Measurements from ENCODE around the gene UGT1A8.
"Not testable (repeated sequence)": the region's sequence is repeated elsewhere in the genome, so short reads cannot be mapped to it uniquely, and the experiment has no call there.

UGT1A8 gene

GRCh38 chr2:233689031-233689430 lies 71.6 kb downstream of the UGT1A8 start:
- DNase-seq, result no peak

GRCh38 chr2:233689501-233689900 lies 72.1 kb downstream of the UGT1A8 start:
- DNase-seq, result no peak

GRCh38 chr2:233690444-233690843 lies 73.0 kb downstream of the UGT1A8 start:
- DNase-seq, result no peak

GRCh38 chr2:233691443-233692433 lies 74.3 kb downstream of the UGT1A8 start:
- no peak for DNase-seq

GRCh38 chr2:233692648-233693047 lies 75.2 kb downstream of the UGT1A8 start, which contains the start of gene UGT1A6:
Gene UGT1A6 (plus strand): TSS chr2:233692890. CDS start chr2:233693005, 115 bp downstream.
- no peak for DNase-seq

GRCh38 chr2:233693963-233694362 lies 76.5 kb downstream of the UGT1A8 start:
- no peak for DNase-seq

- no peak for DNase-seq
These were observed 81.3 kb downstream of the UGT1A8 start for GRCh38 chr2:233698740-233699139.

GRCh38 chr2:233699424-233700027 lies 82.1 kb downstream of the UGT1A8 start:
- DNase-seq, result no peak

- no peak for DNase-seq
These were observed 82.7 kb downstream of the UGT1A8 start for GRCh38 chr2:233700028-233700635.

- not testable (repeated sequence) for DNase-seq
These were observed 83.4 kb downstream of the UGT1A8 start for GRCh38 chr2:233700842-233701241.

GRCh38 chr2:233702238-233702637 lies 84.8 kb downstream of the UGT1A8 start:
- DNase-seq, result no peak

- no peak for DNase-seq
These were observed 88.6 kb downstream of the UGT1A8 start for GRCh38 chr2:233705911-233706506.

GRCh38 chr2:233706720-233707119 lies 89.3 kb downstream of the UGT1A8 start:
- no peak for DNase-seq

- DNase-seq, result no peak
These were observed 90.7 kb downstream of the UGT1A8 start for GRCh38 chr2:233707940-233708644.

- no peak for DNase-seq
These were observed 91.5 kb downstream of the UGT1A8 start for GRCh38 chr2:233708942-233709341.

GRCh38 chr2:233711312-233712008 lies 94.0 kb downstream of the UGT1A8 start:
- DNase-seq, result peak; percentile 17

- DNase-seq, result no peak
These were observed 95.3 kb downstream of the UGT1A8 start, which contains the start of gene UGT1A5 for GRCh38 chr2:233712611-233713261. Gene UGT1A5 (plus strand): TSS chr2:233712907. CDS start chr2:233712992, 85 bp downstream.

- DNase-seq, result no peak
These were observed 95.8 kb downstream of the UGT1A8 start for GRCh38 chr2:233713262-233713615.

GRCh38 chr2:233714121-233714520 lies 96.7 kb downstream of the UGT1A8 start:
- no peak for DNase-seq

- no peak for DNase-seq
These were observed 101.1 kb downstream of the UGT1A8 start, which contains the start of gene UGT1A4 for GRCh38 chr2:233718552-233718951. Gene UGT1A4 (plus strand): TSS chr2:233718736. CDS start chr2:233718821, 85 bp downstream.

- no peak for DNase-seq
These were observed 111.4 kb downstream of the UGT1A8 start, which contains the start of gene UGT1A3 for GRCh38 chr2:233728723-233729301. Gene UGT1A3 (plus strand): TSS chr2:233729042. CDS start chr2:233729127, 85 bp downstream.

All from central memory CD4-positive, alpha-beta T cell (primary cell).